Tibial artery (tissue), 4 donors: Measurements from ENCODE around the gene CATSPERE.

Experiments used
- DNase-seq, 2 donors: peaks; one replicate each; pipeline ENCODE4 v3.0.0-alpha.2; 2019
- H3K27ac ChIP-seq, 2 donors: fragments of 200-600 bp; sonication (generic) in 1 of 2; 1 replicate in 1 of 2; 2 replicates in 1 of 2; pipeline ENCODE4 v1.5.1; 2018 to 2019; ENCODE audit warnings: mild to moderate bottlenecking in 1 of 2
- H3K27me3 ChIP-seq, 2 donors: fragments of 200-600 bp; sonication (generic) in 1 of 2; one replicate each; pipeline versions ENCODE4 v1.5.1 to v1.6.0; 2016 to 2019
- H3K36me3 ChIP-seq, 3 donors: fragments of 200-600 bp; sonication (generic) in 2 of 3; one replicate each; pipeline ENCODE4 v1.5.1; 2016 to 2019; ENCODE audit warnings: mild to moderate bottlenecking in 2 of 3
- H3K4me1 ChIP-seq, 4 donors: fragments of 200-600 bp; sonication (generic) in 2 of 4; 1 replicate in 3 of 4; 2 replicates in 1 of 4; pipeline ENCODE4 v1.5.1; 2016 to 2019
- H3K4me3 ChIP-seq, 2 donors: fragments of 200-600 bp; sonication (generic) in 1 of 2; 1 replicate in 1 of 2; 2 replicates in 1 of 2; pipeline ENCODE4 v1.5.1; 2018 to 2019; ENCODE audit warnings: mild to moderate bottlenecking in 2 of 2
- H3K9me3 ChIP-seq, 3 donors: fragments of 200-600 bp; sonication (generic) in 1 of 3; one replicate each; pipeline ENCODE4 v1.5.1; 2016 to 2019
- CTCF ChIP-seq, 2 experiments: fragments of 200-600 bp in 1 of 2; fragments of 450-650 bp in 1 of 2; IDR thresholded peaks; one replicate each; pipeline ENCODE4 v1.5.1; 2017 to 2019; ENCODE audit warnings: antibody characterized with exemption in 2 of 2, mild to moderate bottlenecking in 1 of 2, moderate library complexity in 1 of 2
- intact Hi-C: fragments of 100-400 bp; cut with DNase I; formaldehyde crosslinking; loops from one replicate; pipeline ENCODE4 v1.15.0; 2023; ENCODE audit warnings: low total_unique reads

CATSPERE gene

GRCh38 chr1:244444854-244445253 lies 16.2 kb upstream of the CATSPERE start:
- no peak overlapping the region for H3K4me3 ChIP-seq
- H3K4me1 ChIP-seq = peaks cover 0 to 66% (median 33%) of the 10 kb centered on the region in 4 donors
- H3K27ac ChIP-seq = peak overlapping the region; percentile 29 to 55
- DNase-seq = no peak
- H3K27me3 ChIP-seq = no peaks in the 10 kb centered on the region
- intact Hi-C loops = no loop called here
- no peaks in the 10 kb centered on the region for H3K9me3 ChIP-seq
- TF ChIP-seq CTCF (IDR thresholded peaks at IDR 0.05) = no peak
- H3K36me3 ChIP-seq = no peaks in the 10 kb centered on the region

- Histone ChIP-seq H3K4me3 (no peak overlapping the region), H3K4me1 (peaks cover 0 to 72% (median 38%) of the 10 kb centered on the region in 4 donors), H3K27ac (peak overlapping the region; percentile 29 to 55), H3K9me3 (no peaks in the 10 kb centered on the region), H3K36me3 (no peaks in the 10 kb centered on the region), H3K27me3 (no peaks in the 10 kb centered on the region)
- TF ChIP-seq CTCF (IDR thresholded peaks at IDR 0.05) = no peak
- DNase-seq = no peak
- intact Hi-C loops = no loop called here
Observed at GRCh38 chr1:244445320-244446181, 15.5 kb upstream of the CATSPERE start.

- no peak for DNase-seq
- peak overlapping the region in 1 of 2 donors; percentile 98 for H3K27ac ChIP-seq
- no peaks in the 10 kb centered on the region for H3K36me3 ChIP-seq
- H3K4me1 ChIP-seq = peaks cover 0 to 72% (median 39%) of the 10 kb centered on the region in 4 donors
- no peak overlapping the region for H3K4me3 ChIP-seq
- intact Hi-C loops = no loop called here
- no peaks in the 10 kb centered on the region for H3K27me3 ChIP-seq
- no peak for TF ChIP-seq CTCF (IDR thresholded peaks at IDR 0.05)
- H3K9me3 ChIP-seq = no peaks in the 10 kb centered on the region
Observed at GRCh38 chr1:244447024-244447423, 14.0 kb upstream of the CATSPERE start.

- DNase-seq = no peak
- Histone ChIP-seq H3K36me3 (no peaks in the 10 kb centered on the region), H3K27me3 (no peaks in the 10 kb centered on the region), H3K27ac (peak overlapping the region in 1 of 2 donors; percentile 98), H3K4me1 (peaks cover 0 to 70% (median 39%) of the 10 kb centered on the region in 4 donors), H3K4me3 (no peak overlapping the region), H3K9me3 (no peaks in the 10 kb centered on the region)
- no peak for TF ChIP-seq CTCF (IDR thresholded peaks at IDR 0.05)
- intact Hi-C loops = no loop called here
Observed at GRCh38 chr1:244447552-244447951, 13.5 kb upstream of the CATSPERE start.

GRCh38 chr1:244448279-244449036 lies 12.6 kb upstream of the CATSPERE start:
- Histone ChIP-seq H3K27ac (peak overlapping the region; percentile 15 to 98), H3K4me1 (peaks cover 0 to 66% (median 39%) of the 10 kb centered on the region in 4 donors), H3K27me3 (no peaks in the 10 kb centered on the region), H3K36me3 (no peaks in the 10 kb centered on the region), H3K4me3 (no peak overlapping the region), H3K9me3 (no peaks in the 10 kb centered on the region)
- TF ChIP-seq CTCF (IDR thresholded peaks at IDR 0.05) = no peak
- no peak for DNase-seq
- intact Hi-C loops = no loop called here
